ENCODE results near the gene TMCC2.

GRCh38 chr1:205211839-205212536, 15.8 kb upstream of the TMCC2 start:
- TF ChIP-seq CTCF (IDR thresholded peaks at IDR 0.05; ENCODE audit: insufficient read depth, low read length) (no peak), POLR2AphosphoS5 (IDR thresholded peaks at IDR 0.05; ENCODE audit: low read depth) (no peak), REST (IDR thresholded peaks at IDR 0.05; ENCODE audit: insufficient replicate concordance, low read depth) (no peak), GABPA (IDR thresholded peaks at IDR 0.05; ENCODE audit: low read depth) (no peak), SPI1 (IDR thresholded peaks at IDR 0.05; ENCODE audit: borderline replicate concordance, low read depth) (no peak)

Measured in HL-60 (cell line).